Activated T-cell treated with anti-CD3 and anti-CD28 coated beads, Interleukin-2, amount 50 U/mL, for 4 hours (primary cell): Measurements from ENCODE around the gene C10orf67. TPM values are rescaled to one million over a fixed set of nuclear protein-coding genes. Genes with fewer than 3 reads are reported as not detected.
"Not testable (repeated sequence)": the region's sequence is repeated elsewhere in the genome, so short reads cannot be mapped to it uniquely, and the experiment has no call there.

Experiments used
- ATAC-seq, 2 donors: fragments of 200-7000 bp; cut with Tn5 transposase; one replicate each; pipeline ENCODE4 v1.10.0; 2021
- DNase-seq: peaks from one replicate; pipeline ENCODE4 v3.0.0-alpha.2; 2020
- H3K27me3 Mint-ChIP-seq: one replicate; pipeline ENCODE4 v1.8.0; 2021; ENCODE audit warnings: low read depth, mixed read lengths
- H3K36me3 Mint-ChIP-seq: one replicate; pipeline ENCODE4 v1.8.0; 2022; ENCODE audit warnings: mixed read lengths; ENCODE audit not compliant: insufficient read depth
- H3K4me1 Mint-ChIP-seq: one replicate; pipeline ENCODE4 v1.8.0; 2021; ENCODE audit warnings: low read depth, mixed read lengths
- H3K4me3 Mint-ChIP-seq: one replicate; pipeline ENCODE4 v1.8.0; 2021; ENCODE audit warnings: mild to moderate bottlenecking, moderate library complexity, mixed read lengths
- H3K9me3 Mint-ChIP-seq: one replicate; pipeline ENCODE4 v1.8.0; 2021; ENCODE audit warnings: mixed read lengths
- total RNA-seq, 3 donors: library from RNA; stranded (reverse); gene quantifications; one replicate each; pipeline ENCODE4 v1.2.1, GENCODE V29; 2021

C10orf67 gene
- total RNA-seq, 3 donors from 2014 or later = 0.42 to 1.1 (median 0.73) TPM

DNA sequence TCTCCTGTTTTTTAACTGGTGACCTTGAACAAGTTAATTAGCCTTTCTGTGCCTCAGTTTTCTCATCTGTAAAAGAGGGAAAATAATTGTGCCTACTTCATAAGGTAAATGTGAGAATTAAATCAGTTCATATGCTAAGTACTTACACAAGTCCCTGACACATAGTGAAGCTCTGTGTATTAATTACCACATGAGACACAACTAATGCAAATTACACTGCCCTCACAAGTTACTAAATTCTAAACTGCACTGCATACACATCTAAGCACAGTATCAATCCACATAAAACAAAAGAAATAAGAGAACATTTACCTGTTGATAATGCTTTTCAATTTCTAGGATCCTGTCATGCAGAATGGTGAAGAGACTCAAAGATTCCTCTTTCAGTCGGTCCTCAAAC, 22.5 kb downstream of the C10orf67 start:
- H3K36me3 Mint-ChIP-seq = no peaks in the 10 kb centered on the region
- DNase-seq (no peak), ATAC-seq (no peak)
- H3K9me3 Mint-ChIP-seq = no peaks in the 10 kb centered on the region
- peaks cover 6% of the 10 kb centered on the region for H3K4me1 Mint-ChIP-seq
- H3K27me3 Mint-ChIP-seq = peaks cover 8% of the 10 kb centered on the region
- H3K4me3 Mint-ChIP-seq = no peak overlapping the region

DNA sequence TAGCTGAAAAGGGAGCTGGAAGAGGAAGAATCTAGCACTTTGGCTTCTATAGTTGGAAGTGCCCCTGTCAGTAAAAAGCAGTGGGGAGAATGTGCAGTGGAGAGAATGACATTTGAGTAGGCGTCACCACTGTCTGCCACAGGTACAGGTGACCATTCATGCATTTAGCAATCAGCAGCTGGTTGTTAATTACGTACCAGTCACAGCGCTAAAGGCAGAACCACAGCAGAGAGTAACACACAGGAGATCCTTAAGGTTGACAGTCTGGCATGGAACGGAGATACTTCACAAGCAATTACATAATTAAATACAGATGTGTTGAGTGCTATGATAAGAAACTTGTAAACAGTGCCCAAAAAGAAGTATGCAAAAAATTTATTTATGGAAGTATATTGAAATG, 24.8 kb downstream of the C10orf67 start:
- Mint-ChIP-seq H3K9me3 (no peaks in the 10 kb centered on the region), H3K4me1 (peaks cover 4% of the 10 kb centered on the region), H3K4me3 (no peak overlapping the region), H3K27me3 (peaks cover 6% of the 10 kb centered on the region), H3K36me3 (no peaks in the 10 kb centered on the region)
- DNase-seq (no peak), ATAC-seq (no peak)

- Mint-ChIP-seq H3K4me3 (no peak overlapping the region), H3K36me3 (no peaks in the 10 kb centered on the region), H3K27me3 (peaks cover 1% of the 10 kb centered on the region), H3K4me1 (peaks cover 4% of the 10 kb centered on the region), H3K9me3 (no peaks in the 10 kb centered on the region)
- DNase-seq (no peak), ATAC-seq (no peak)
These were observed 26.2 kb downstream of the C10orf67 start for GRCh38 chr10:23318359-23318758.

GRCh38 chr10:23317416-23317815, 27.2 kb downstream of the C10orf67 start:
- ATAC-seq (no peak), DNase-seq (no peak)
- H3K36me3 Mint-ChIP-seq = no peaks in the 10 kb centered on the region
- no peaks in the 10 kb centered on the region for H3K9me3 Mint-ChIP-seq
- H3K27me3 Mint-ChIP-seq = peaks cover 2% of the 10 kb centered on the region
- no peak overlapping the region for H3K4me3 Mint-ChIP-seq
- peaks cover 3% of the 10 kb centered on the region for H3K4me1 Mint-ChIP-seq

- H3K4me1 Mint-ChIP-seq = no peaks in the 10 kb centered on the region
These were observed 28.2 kb downstream of the C10orf67 start for GRCh38 chr10:23316406-23316805.

GRCh38 chr10:23315966-23316365, 28.6 kb downstream of the C10orf67 start:
- Mint-ChIP-seq H3K4me1 (no peaks in the 10 kb centered on the region), H3K27me3 (peaks cover 2% of the 10 kb centered on the region), H3K36me3 (no peaks in the 10 kb centered on the region), H3K4me3 (no peak overlapping the region), H3K9me3 (no peaks in the 10 kb centered on the region)
- DNase-seq (no peak), ATAC-seq (no peak)

More at GRCh38 chr10:23316406-23316805, 28.2 kb downstream of the C10orf67 start:
- ATAC-seq = no peak
- no peak for DNase-seq
- no peaks in the 10 kb centered on the region for H3K9me3 Mint-ChIP-seq
- H3K27me3 Mint-ChIP-seq = peaks cover 2% of the 10 kb centered on the region
- H3K36me3 Mint-ChIP-seq = no peaks in the 10 kb centered on the region
- no peak overlapping the region for H3K4me3 Mint-ChIP-seq

- DNase-seq (peak; percentile 38), ATAC-seq (peak in 1 of 2 donors; percentile 40)
- H3K4me3 Mint-ChIP-seq = no peak overlapping the region
- no peaks in the 10 kb centered on the region for H3K9me3 Mint-ChIP-seq
- no peaks in the 10 kb centered on the region for H3K4me1 Mint-ChIP-seq
- H3K36me3 Mint-ChIP-seq = no peaks in the 10 kb centered on the region
- H3K27me3 Mint-ChIP-seq = peaks cover 2% of the 10 kb centered on the region
These were observed 29.8 kb downstream of the C10orf67 start for GRCh38 chr10:23314835-23315239.

DNA sequence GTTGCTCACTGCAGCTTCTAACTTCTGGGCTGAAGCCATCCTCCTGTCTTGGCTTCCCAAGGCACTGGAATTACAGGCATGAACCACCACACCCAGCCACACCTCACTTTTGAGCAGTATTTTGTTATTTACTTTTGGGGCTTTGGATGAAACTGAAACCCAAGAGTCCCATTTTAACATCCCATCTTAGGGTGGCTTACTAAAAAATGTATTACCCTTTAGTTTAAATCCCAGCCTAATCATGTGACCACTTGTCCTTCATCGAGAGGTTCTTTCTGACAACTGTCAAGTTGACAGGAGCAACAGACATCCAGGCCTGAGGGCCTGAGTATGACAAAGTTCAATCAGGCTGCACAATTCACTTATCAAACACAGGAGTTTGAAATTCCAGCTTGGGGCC, 33.6 kb downstream of the C10orf67 start:
- Mint-ChIP-seq H3K36me3 (no peaks in the 10 kb centered on the region), H3K9me3 (no peaks in the 10 kb centered on the region), H3K27me3 (peaks cover 2% of the 10 kb centered on the region), H3K4me3 (no peak overlapping the region), H3K4me1 (no peaks in the 10 kb centered on the region)
- ATAC-seq (no peak), DNase-seq (no peak)

GRCh38 chr10:23310404-23310803, 34.2 kb downstream of the C10orf67 start:
- Mint-ChIP-seq H3K4me1 (no peaks in the 10 kb centered on the region), H3K27me3 (peaks cover 2% of the 10 kb centered on the region), H3K36me3 (no peaks in the 10 kb centered on the region), H3K9me3 (no peaks in the 10 kb centered on the region), H3K4me3 (no peak overlapping the region)
- DNase-seq (no peak), ATAC-seq (no peak)

DNA sequence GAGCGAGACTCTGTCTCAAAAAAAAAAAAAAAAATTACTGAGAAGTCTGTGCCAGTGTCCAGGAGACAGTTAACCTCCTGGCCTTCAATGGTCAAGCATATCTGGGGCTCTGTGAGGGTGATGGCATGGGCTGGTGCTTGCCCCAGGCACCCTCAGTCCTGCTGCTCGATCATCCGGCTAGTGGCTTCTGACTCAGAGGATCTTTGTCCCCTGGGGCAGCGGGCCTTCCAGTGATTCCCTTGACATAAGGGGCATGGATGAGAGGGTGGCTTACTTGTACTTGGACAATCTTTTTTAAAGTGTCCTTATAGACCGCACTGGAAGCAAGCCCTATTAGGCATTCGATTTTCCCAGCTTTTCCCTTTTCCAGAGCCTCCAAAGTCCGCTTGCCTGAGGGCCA, 44.6 kb downstream of the C10orf67 start:
- H3K4me1 Mint-ChIP-seq, DNase-seq, H3K9me3 Mint-ChIP-seq, H3K4me3 Mint-ChIP-seq, H3K36me3 Mint-ChIP-seq, ATAC-seq: not testable (repeated sequence)
- peaks cover 12% of the 10 kb centered on the region for H3K27me3 Mint-ChIP-seq

GRCh38 chr10:23294638-23295247, 49.9 kb downstream of the C10orf67 start:
- peaks cover 31% of the 10 kb centered on the region for H3K27me3 Mint-ChIP-seq
- no peaks in the 10 kb centered on the region for H3K4me1 Mint-ChIP-seq
- H3K9me3 Mint-ChIP-seq = no peaks in the 10 kb centered on the region
- ATAC-seq = no peak
- H3K36me3 Mint-ChIP-seq = no peaks in the 10 kb centered on the region
- no peak for DNase-seq
- H3K4me3 Mint-ChIP-seq = no peak overlapping the region

GRCh38 chr10:23293973-23294590, 50.5 kb downstream of the C10orf67 start:
- no peaks in the 10 kb centered on the region for H3K4me1 Mint-ChIP-seq
- no peaks in the 10 kb centered on the region for H3K36me3 Mint-ChIP-seq
- H3K4me3 Mint-ChIP-seq = no peak overlapping the region
- no peaks in the 10 kb centered on the region for H3K9me3 Mint-ChIP-seq
- peaks cover 28% of the 10 kb centered on the region for H3K27me3 Mint-ChIP-seq
- ATAC-seq (peak in 1 of 2 donors; percentile 37), DNase-seq (no peak)

DNA sequence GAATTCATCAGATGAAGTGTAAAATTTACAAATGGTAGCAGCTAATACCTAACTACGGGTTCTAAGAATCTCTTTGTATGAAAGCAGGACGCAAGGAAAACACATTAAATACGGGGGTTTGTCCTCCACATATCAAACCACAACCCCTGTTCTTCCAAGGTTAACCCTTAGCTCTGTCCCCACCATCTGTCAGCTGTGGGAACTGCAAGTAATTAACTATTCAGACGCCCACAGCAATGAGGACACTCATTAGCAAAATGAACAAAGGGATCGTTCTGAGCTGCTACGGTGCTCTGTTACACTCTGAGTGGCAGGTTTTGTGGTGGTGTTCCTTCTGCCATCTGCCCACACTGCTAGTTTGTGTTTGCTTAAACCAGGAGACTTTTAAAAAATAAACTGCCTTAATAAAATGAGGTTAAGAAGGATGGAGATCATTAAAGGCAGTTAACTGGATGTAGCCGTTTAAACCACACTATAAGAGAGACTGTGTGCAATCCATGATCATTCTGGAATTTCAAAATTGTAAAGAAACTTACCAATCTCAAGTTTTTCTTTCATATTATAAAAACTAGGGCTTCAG, 51.4 kb downstream of the C10orf67 start:
- ATAC-seq (peak; percentile 70 to 71), DNase-seq (no peak)
- Mint-ChIP-seq H3K4me1 (no peaks in the 10 kb centered on the region), H3K27me3 (peaks cover 28% of the 10 kb centered on the region), H3K9me3 (no peaks in the 10 kb centered on the region), H3K36me3 (no peaks in the 10 kb centered on the region), H3K4me3 (no peak overlapping the region)

DNA sequence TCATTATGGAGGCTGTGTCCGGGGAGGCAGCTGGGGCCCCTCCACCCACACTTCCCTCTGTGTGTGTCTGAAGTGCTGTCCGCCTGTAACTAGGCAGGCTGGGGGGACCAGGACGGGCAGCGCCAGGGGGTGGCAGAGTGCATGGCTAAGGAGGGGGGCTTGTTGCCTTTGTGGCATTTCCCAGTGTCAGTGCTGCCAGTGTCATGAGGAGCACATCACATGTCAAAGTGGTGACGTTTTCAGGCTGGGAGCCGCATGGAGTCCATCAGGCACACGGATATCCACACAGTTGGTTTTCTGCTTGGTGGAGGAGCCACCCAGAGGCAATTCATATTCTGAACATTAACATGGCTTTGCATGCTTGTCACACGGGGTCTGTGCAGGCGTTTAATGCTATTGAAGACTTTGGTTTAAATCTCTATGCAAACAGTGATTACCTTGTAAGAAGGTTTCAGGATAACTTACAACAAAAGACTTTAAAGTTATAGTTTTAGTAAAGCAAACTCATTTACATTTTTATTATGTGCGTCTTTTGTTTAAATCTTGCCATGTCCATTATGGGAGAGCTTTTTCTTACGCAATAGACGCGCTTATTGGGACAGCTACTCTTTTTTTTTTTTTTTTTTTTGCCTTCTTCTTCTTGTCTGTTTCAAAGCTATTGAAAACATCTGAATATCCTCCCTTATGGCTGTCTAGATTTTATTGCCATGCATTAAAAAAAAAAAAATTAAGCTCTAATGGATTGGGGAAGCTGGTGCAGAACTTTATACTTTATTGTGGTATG, 52.9 kb downstream of the C10orf67 start:
- no peak for ATAC-seq
- DNase-seq = no peak
- H3K4me3 Mint-ChIP-seq = no peak overlapping the region
- no peaks in the 10 kb centered on the region for H3K9me3 Mint-ChIP-seq
- no peaks in the 10 kb centered on the region for H3K36me3 Mint-ChIP-seq
- H3K27me3 Mint-ChIP-seq = peaks cover 28% of the 10 kb centered on the region
- no peaks in the 10 kb centered on the region for H3K4me1 Mint-ChIP-seq
